HUES64 (cell line): ENCODE results near the gene COTL1.
"Not testable (repeated sequence)": the region's sequence is repeated elsewhere in the genome, so short reads cannot be mapped to it uniquely, and the experiment has no call there.

Experiments used
- H3K27ac ChIP-seq: 2 replicates; pipeline ENCODE4 v1.7.0; 2013; ENCODE audit warnings: low read depth, low read length, inconsistent platforms
- H3K27me3 ChIP-seq: 2 replicates; pipeline ENCODE4 v1.6.1; 2013; ENCODE audit warnings: mild to moderate bottlenecking, low read length; ENCODE audit not compliant: insufficient read depth
- H3K36me3 ChIP-seq: 2 replicates; pipeline ENCODE4 v1.6.1; 2013; ENCODE audit warnings: mild to moderate bottlenecking, low read length; ENCODE audit not compliant: insufficient read depth
- H3K4me1 ChIP-seq: 2 replicates; pipeline ENCODE4 v1.6.1; 2013; ENCODE audit warnings: mild to moderate bottlenecking, low read length, moderate library complexity; ENCODE audit not compliant: insufficient read depth
- H3K4me3 ChIP-seq: 2 replicates; pipeline ENCODE4 v1.5.1; 2013; ENCODE audit warnings: mild to moderate bottlenecking, low read length, moderate library complexity
- H3K9ac ChIP-seq: 2 replicates; pipeline ENCODE4 v1.6.1; 2013; ENCODE audit warnings: mild to moderate bottlenecking, low read depth, low read length
- H3K9me3 ChIP-seq: 2 replicates; pipeline ENCODE4 v1.6.1; 2013; ENCODE audit warnings: low read depth, low read length; ENCODE audit not compliant: insufficient read depth
- WGBS: fragments of 150-250, 120-280 bp; methylation state at CpG from one replicate; pipeline ENCODE4 v1.1.7; 2013; ENCODE audit warnings: missing lambda C conversion rate; 5-methylcytosine and 5-hydroxymethylcytosine counted together

The COTL1 gene

GRCh38 chr16:84641643-84642358, 23.9 kb upstream of the COTL1 start:
- H3K27ac ChIP-seq = no peak overlapping the region
- no peak overlapping the region for H3K4me3 ChIP-seq
- 78% methylated on average over 6 of the region's 6 CpGs for WGBS
- H3K36me3 ChIP-seq = no peaks in the 10 kb centered on the region
- peaks cover 4% of the 10 kb centered on the region; the same call in 1 of the 2 replicates for H3K4me1 ChIP-seq
- H3K27me3 ChIP-seq = peaks cover 4% of the 10 kb centered on the region; the same call in 1 of the 2 replicates
- no peaks in the 10 kb centered on the region for H3K9me3 ChIP-seq
- no peak overlapping the region for H3K9ac ChIP-seq

- H3K27me3 ChIP-seq = no peaks in the 10 kb centered on the region; the same call in 1 of the 2 replicates
- H3K36me3 ChIP-seq = no peaks in the 10 kb centered on the region
- no peak overlapping the region for H3K4me3 ChIP-seq
- no peaks in the 10 kb centered on the region for H3K9me3 ChIP-seq
- no peak overlapping the region for H3K27ac ChIP-seq
- H3K4me1 ChIP-seq = peaks cover 4% of the 10 kb centered on the region; the same call in 1 of the 2 replicates
- H3K9ac ChIP-seq = no peak overlapping the region
- 93% methylated on average over 5 of the region's 5 CpGs for WGBS
Observed at GRCh38 chr16:84640145-84640544, 22.3 kb upstream of the COTL1 start.

GRCh38 chr16:84638231-84638806, 20.4 kb upstream of the COTL1 start:
- Histone ChIP-seq H3K36me3 (no peaks in the 10 kb centered on the region), H3K27ac (no peak overlapping the region), H3K9me3 (no peaks in the 10 kb centered on the region), H3K4me1 (peaks cover 4% of the 10 kb centered on the region; the same call in 1 of the 2 replicates), H3K27me3 (no peaks in the 10 kb centered on the region; the same call in 1 of the 2 replicates), H3K9ac (no peak overlapping the region), H3K4me3 (no peak overlapping the region)
- WGBS = 93% methylated on average over 8 of the region's 8 CpGs

- Histone ChIP-seq H3K36me3 (no peaks in the 10 kb centered on the region), H3K9me3 (no peaks in the 10 kb centered on the region), H3K9ac (no peak overlapping the region), H3K27ac (no peak overlapping the region), H3K4me3 (no peak overlapping the region), H3K4me1 (no peaks in the 10 kb centered on the region; the same call in 1 of the 2 replicates), H3K27me3 (no peaks in the 10 kb centered on the region)
- WGBS = 81% methylated on average over 4 of the region's 4 CpGs
Observed at GRCh38 chr16:84637709-84638108, 19.8 kb upstream of the COTL1 start.

- H3K4me1 ChIP-seq = no peaks in the 10 kb centered on the region
- 91% methylated on average over 8 of the region's 8 CpGs for WGBS
- H3K27ac ChIP-seq = no peak overlapping the region
- no peak overlapping the region for H3K9ac ChIP-seq
- H3K27me3 ChIP-seq = no peaks in the 10 kb centered on the region
- H3K4me3 ChIP-seq = no peak overlapping the region
- H3K36me3 ChIP-seq = no peaks in the 10 kb centered on the region
- H3K9me3 ChIP-seq = no peaks in the 10 kb centered on the region
Observed at GRCh38 chr16:84635702-84636101, 17.8 kb upstream of the COTL1 start.

GRCh38 chr16:84633622-84634021, 15.7 kb upstream of the COTL1 start:
- WGBS = 82% methylated on average over 9 of the region's 9 CpGs
- no peaks in the 10 kb centered on the region for H3K27me3 ChIP-seq
- no peaks in the 10 kb centered on the region for H3K9me3 ChIP-seq
- H3K36me3 ChIP-seq = no peaks in the 10 kb centered on the region
- no peak overlapping the region for H3K27ac ChIP-seq
- H3K4me3 ChIP-seq = no peak overlapping the region
- no peak overlapping the region for H3K9ac ChIP-seq
- H3K4me1 ChIP-seq = no peaks in the 10 kb centered on the region

- not testable (repeated sequence) for H3K27me3 ChIP-seq
Observed at GRCh38 chr16:84632862-84633261, 15.0 kb upstream of the COTL1 start.

GRCh38 chr16:84631886-84632285, 14.0 kb upstream of the COTL1 start:
- no peaks in the 10 kb centered on the region for H3K36me3 ChIP-seq
- H3K9me3 ChIP-seq = no peaks in the 10 kb centered on the region
- 94% methylated on average over 6 of the region's 6 CpGs for WGBS
- no peak overlapping the region for H3K4me3 ChIP-seq
- H3K9ac ChIP-seq = no peak overlapping the region
- H3K4me1 ChIP-seq = no peaks in the 10 kb centered on the region
- no peaks in the 10 kb centered on the region for H3K27me3 ChIP-seq
- H3K27ac ChIP-seq = no peak overlapping the region

More at GRCh38 chr16:84632862-84633261, 15.0 kb upstream of the COTL1 start:
- not testable (repeated sequence) for H3K27ac ChIP-seq, H3K9ac ChIP-seq, H3K4me1 ChIP-seq, H3K9me3 ChIP-seq, H3K4me3 ChIP-seq, H3K36me3 ChIP-seq
- WGBS = 92% methylated on average over 7 of the region's 7 CpGs

- Histone ChIP-seq H3K4me1 (no peaks in the 10 kb centered on the region), H3K9me3 (no peaks in the 10 kb centered on the region), H3K36me3 (no peaks in the 10 kb centered on the region), H3K9ac (no peak overlapping the region), H3K27me3 (no peaks in the 10 kb centered on the region), H3K27ac (no peak overlapping the region), H3K4me3 (no peak overlapping the region)
- WGBS = 94% methylated on average over 3 of the region's 4 CpGs
Observed at GRCh38 chr16:84631153-84631466, 13.2 kb upstream of the COTL1 start.

GRCh38 chr16:84630446-84631152, 12.7 kb upstream of the COTL1 start:
- no peak overlapping the region for H3K27ac ChIP-seq
- WGBS = 96% methylated on average over 14 of the region's 16 CpGs
- no peaks in the 10 kb centered on the region for H3K36me3 ChIP-seq
- H3K4me3 ChIP-seq = no peak overlapping the region
- H3K9me3 ChIP-seq = no peaks in the 10 kb centered on the region
- no peaks in the 10 kb centered on the region for H3K4me1 ChIP-seq
- H3K27me3 ChIP-seq = no peaks in the 10 kb centered on the region
- no peak overlapping the region for H3K9ac ChIP-seq

GRCh38 chr16:84630009-84630408, 12.1 kb upstream of the COTL1 start:
- no peak overlapping the region for H3K9ac ChIP-seq
- WGBS = 98% methylated on average over 4 of the region's 5 CpGs
- H3K27ac ChIP-seq = no peak overlapping the region
- no peaks in the 10 kb centered on the region for H3K36me3 ChIP-seq
- H3K9me3 ChIP-seq = no peaks in the 10 kb centered on the region
- H3K27me3 ChIP-seq = no peaks in the 10 kb centered on the region
- H3K4me1 ChIP-seq = no peaks in the 10 kb centered on the region
- H3K4me3 ChIP-seq = no peak overlapping the region
